ENCODE measurements around the gene PGS1.

The PGS1 gene

DNA sequence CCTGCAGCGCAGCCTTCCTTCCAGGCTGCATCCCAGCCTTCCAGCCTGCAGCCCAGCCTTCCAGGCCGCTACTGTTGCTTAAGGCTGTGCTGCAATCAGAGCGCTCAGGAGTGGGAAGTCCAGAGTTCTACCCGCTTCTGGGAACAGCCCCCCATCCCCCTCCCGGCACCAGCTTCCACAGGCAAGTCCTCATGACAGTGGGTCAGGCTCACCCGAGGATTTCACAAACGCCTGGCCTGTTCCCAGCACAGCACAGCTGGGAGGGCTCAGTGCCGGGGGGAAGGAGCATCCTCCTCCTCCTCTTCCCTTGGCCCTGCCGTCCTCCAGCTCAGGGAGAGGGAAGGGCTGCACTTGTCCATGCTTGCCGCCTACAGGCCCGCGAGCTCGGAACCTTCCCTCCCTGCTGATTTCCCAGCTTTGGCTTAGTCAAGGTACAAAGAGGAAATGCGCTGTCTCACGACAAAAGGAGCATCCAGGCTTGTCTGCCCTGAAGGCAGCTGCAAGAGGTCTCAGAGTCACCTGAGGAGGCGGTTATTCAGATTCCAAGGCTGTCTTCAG, 26.9 kb upstream of the PGS1 start:
- in situ Hi-C loops (cut with HindIII; ENCODE audit: low pct_ligation_motif_present, low sequenced_read_pairs): no loop called here
- TF ChIP-seq, protein P1, sequence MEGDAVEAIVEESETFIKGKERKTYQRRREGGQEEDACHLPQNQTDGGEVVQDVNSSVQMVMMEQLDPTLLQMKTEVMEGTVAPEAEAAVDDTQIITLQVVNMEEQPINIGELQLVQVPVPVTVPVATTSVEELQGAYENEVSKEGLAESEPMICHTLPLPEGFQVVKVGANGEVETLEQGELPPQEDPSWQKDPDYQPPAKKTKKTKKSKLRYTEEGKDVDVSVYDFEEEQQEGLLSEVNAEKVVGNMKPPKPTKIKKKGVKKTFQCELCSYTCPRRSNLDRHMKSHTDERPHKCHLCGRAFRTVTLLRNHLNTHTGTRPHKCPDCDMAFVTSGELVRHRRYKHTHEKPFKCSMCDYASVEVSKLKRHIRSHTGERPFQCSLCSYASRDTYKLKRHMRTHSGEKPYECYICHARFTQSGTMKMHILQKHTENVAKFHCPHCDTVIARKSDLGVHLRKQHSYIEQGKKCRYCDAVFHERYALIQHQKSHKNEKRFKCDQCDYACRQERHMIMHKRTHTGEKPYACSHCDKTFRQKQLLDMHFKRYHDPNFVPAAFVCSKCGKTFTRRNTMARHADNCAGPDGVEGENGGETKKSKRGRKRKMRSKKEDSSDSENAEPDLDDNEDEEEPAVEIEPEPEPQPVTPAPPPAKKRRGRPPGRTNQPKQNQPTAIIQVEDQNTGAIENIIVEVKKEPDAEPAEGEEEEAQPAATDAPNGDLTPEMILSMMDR (IDR thresholded peaks at IDR 0.05; ENCODE audit: low read depth, low read length, missing control alignments): peak; percentile 22
- peak; percentile 69 for DNase-seq
- Histone ChIP-seq H3K4me3 (ENCODE audit: low read depth, low read length) (no peak overlapping the region), H3K27me3 (replicated peaks) (no peaks in the 10 kb centered on the region), H3K36me3 (replicated peaks) (no peaks in the 10 kb centered on the region), H3K27ac (peak overlapping the region; percentile 76)

DNA sequence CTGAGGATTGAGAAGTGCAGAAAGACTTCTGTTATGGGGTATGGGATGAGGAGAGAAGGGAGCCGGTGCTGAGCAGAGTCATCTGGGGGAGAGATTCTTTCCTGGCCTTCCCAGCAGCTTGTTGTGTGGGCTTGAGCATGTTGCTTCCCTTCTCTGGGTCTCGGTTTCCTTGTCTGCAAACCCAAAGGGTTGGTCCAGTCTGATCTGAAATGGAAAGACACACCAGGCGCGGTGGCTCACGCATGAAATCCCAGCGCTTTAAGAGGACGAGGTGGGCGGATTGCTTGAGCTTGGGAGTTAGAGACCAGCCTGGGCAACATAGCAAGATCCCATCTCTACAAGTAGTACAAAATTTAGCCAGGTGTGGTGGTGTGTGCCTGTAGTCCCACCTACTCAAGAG, 24.6 kb upstream of the PGS1 start:
- TF ChIP-seq, protein P1 (IDR thresholded peaks at IDR 0.05; ENCODE audit: low read depth, low read length, missing control alignments): no peak
- Histone ChIP-seq H3K27ac (peak overlapping the region; percentile 76), H3K4me3 (ENCODE audit: low read depth, low read length) (no peak overlapping the region), H3K27me3 (replicated peaks) (no peaks in the 10 kb centered on the region), H3K36me3 (replicated peaks) (peaks cover 13% of the 10 kb centered on the region)
- in situ Hi-C loops (cut with HindIII; ENCODE audit: low pct_ligation_motif_present, low sequenced_read_pairs): no loop called here
- DNase-seq: no peak

DNA sequence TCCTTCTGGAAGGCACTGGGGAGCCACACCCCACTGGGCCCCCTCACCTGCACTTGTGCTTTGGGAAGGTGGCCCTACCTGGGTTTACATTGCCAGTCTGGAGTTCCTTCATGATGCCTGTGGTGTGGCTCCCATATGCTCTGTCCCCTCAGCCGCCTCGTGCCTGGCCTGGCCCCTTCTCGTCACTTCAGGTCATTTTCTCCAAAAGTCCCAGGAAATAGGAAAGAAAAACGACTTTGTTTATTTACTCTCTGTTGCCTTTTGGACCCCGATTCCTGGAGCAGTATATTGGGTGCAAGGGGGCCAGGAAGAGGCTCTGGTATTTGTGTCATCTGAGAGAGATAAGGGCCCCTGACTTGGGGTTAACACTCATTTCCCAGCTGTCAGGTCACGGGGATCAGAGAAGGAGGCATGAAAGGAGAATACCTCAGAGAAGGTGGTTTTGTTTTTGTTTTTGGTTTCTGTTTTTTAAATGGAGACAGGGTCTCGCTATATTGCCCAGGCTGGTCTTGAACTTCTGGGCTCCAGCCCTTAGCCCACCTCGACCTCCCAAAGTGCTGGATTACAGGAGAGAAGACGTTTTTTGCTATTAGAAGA, 23.3 kb upstream of the PGS1 start:
- in situ Hi-C loops (cut with HindIII; ENCODE audit: low pct_ligation_motif_present, low sequenced_read_pairs): no loop called here
- H3K4me3 ChIP-seq (ENCODE audit: low read depth, low read length): no peak overlapping the region
- DNase-seq: no peak
- H3K27me3 ChIP-seq (replicated peaks): no peaks in the 10 kb centered on the region
- TF ChIP-seq, protein P1 (IDR thresholded peaks at IDR 0.05; ENCODE audit: low read depth, low read length, missing control alignments): no peak
- H3K27ac ChIP-seq: no peak overlapping the region
- peaks cover 13% of the 10 kb centered on the region for H3K36me3 ChIP-seq (replicated peaks)

DNA sequence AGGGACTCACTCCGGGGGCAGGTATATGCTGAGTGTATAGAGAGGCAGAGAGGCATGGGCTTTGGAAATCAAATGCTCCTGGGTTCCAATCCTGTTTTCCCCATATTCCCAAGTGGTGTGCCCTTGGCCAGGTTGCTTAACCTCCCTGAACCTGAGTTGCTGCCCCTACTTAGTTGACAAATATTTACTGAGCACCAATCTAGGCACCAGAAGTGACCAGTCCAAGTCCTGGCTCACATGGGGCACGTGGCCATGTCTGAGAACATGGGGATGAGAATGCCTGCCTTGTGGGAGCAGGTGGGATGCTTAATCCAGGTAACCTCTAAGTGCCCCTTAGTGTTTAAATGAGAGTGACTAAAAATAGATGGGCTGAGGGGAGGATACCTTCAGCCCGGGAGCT, 22.7 kb upstream of the PGS1 start:
- H3K36me3 ChIP-seq (replicated peaks): peaks cover 13% of the 10 kb centered on the region
- in situ Hi-C loops (cut with HindIII; ENCODE audit: low pct_ligation_motif_present, low sequenced_read_pairs): no loop called here
- TF ChIP-seq, protein P1 (IDR thresholded peaks at IDR 0.05; ENCODE audit: low read depth, low read length, missing control alignments): no peak
- no peak overlapping the region for H3K4me3 ChIP-seq (ENCODE audit: low read depth, low read length)
- peak overlapping the region; percentile 72 for H3K27ac ChIP-seq
- H3K27me3 ChIP-seq (replicated peaks): no peaks in the 10 kb centered on the region
- no peak for DNase-seq

DNA sequence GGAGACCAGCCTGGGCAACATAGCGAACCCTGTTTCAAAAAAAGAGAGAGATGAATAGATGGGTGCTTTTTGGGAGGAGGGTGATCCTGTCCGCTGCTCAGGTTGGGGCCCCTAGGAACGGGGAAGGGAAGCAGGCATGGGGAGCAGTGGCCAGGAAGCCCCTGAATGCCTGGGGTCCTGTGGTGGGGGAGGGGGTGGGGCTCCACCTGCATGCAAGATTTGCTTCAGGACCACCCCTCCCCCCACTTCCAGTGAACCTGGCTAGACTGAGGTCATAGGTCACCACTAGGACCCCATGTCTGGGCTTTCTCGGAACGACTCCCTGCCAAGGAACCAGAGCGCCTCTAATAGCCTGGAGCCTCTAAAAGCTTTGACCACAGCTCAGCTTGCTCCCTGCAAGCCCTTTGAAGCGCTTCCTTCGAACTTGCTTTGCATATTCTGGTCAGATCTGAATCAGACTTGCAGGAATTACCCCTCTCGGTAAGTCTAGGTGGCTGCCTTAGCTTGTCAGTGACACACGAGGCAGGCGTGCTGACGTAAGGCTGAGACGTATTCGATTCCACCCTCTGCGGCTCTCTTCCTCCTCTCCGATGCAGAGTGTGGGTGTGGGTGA, 22.2 kb upstream of the PGS1 start:
- TF ChIP-seq, protein P1 (IDR thresholded peaks at IDR 0.05; ENCODE audit: low read depth, low read length, missing control alignments): no peak
- H3K27me3 ChIP-seq (replicated peaks): no peaks in the 10 kb centered on the region
- H3K4me3 ChIP-seq (ENCODE audit: low read depth, low read length): no peak overlapping the region
- peak; percentile 97 for DNase-seq
- peak overlapping the region; percentile 72 for H3K27ac ChIP-seq
- H3K36me3 ChIP-seq (replicated peaks): peaks cover 13% of the 10 kb centered on the region
- in situ Hi-C loops (cut with HindIII; ENCODE audit: low pct_ligation_motif_present, low sequenced_read_pairs): no loop called here

Measured in brain microvascular endothelial cell (primary cell).